Fibroblast of skin of back (primary cell): Measurements from ENCODE around the gene OMG.
"Not testable (repeated sequence)": the region's sequence is repeated elsewhere in the genome, so short reads cannot be mapped to it uniquely, and the experiment has no call there.

Source experiments
- DNase-seq: peaks from one replicate; pipeline ENCODE4 v3.0.0-alpha.2; 2013

OMG gene

GRCh38 chr17:31308372-31309334, 11.6 kb upstream of the OMG start:
- no peak for DNase-seq

- no peak for DNase-seq
These were observed 10.6 kb upstream of the OMG start for GRCh38 chr17:31307640-31308039.

GRCh38 chr17:31299624-31300023, 2.6 kb upstream of the OMG start:
- no peak for DNase-seq

GRCh38 chr17:31296142-31296541, 897 bp downstream of the OMG start:
- no peak for DNase-seq

- no peak for DNase-seq
These were observed 1.6 kb downstream of the OMG start for GRCh38 chr17:31295489-31295871.

GRCh38 chr17:31294820-31295488, 2.1 kb downstream of the OMG start:
- DNase-seq = no peak

GRCh38 chr17:31294231-31294630, 2.8 kb downstream of the OMG start:
- no peak for DNase-seq

- peak; percentile 44 for DNase-seq
These were observed 3.5 kb downstream of the OMG start for GRCh38 chr17:31293581-31293980.

GRCh38 chr17:31291820-31292219, 5.2 kb downstream of the OMG start:
- DNase-seq = peak; percentile 76

- no peak for DNase-seq
These were observed 7.2 kb downstream of the OMG start for GRCh38 chr17:31289790-31290189.

GRCh38 chr17:31287932-31288331, 9.1 kb downstream of the OMG start:
- not testable (repeated sequence) for DNase-seq

- DNase-seq = no peak
These were observed 10.5 kb downstream of the OMG start for GRCh38 chr17:31286587-31286986.

- DNase-seq = no peak
These were observed 13.2 kb downstream of the OMG start for GRCh38 chr17:31283841-31284240.

GRCh38 chr17:31281061-31281460, 16.0 kb downstream of the OMG start:
- no peak for DNase-seq

GRCh38 chr17:31279401-31279800, 17.6 kb downstream of the OMG start:
- no peak for DNase-seq

GRCh38 chr17:31275116-31275515, 21.9 kb downstream of the OMG start:
- no peak for DNase-seq

GRCh38 chr17:31274252-31274651, 22.8 kb downstream of the OMG start:
- DNase-seq = no peak

GRCh38 chr17:31273516-31273915, 23.5 kb downstream of the OMG start:
- no peak for DNase-seq

GRCh38 chr17:31272803-31273202, 24.2 kb downstream of the OMG start:
- no peak for DNase-seq

GRCh38 chr17:31272236-31272635, 24.8 kb downstream of the OMG start:
- no peak for DNase-seq

GRCh38 chr17:31269578-31269983, 27.5 kb downstream of the OMG start:
- DNase-seq = peak; percentile 99

- DNase-seq = no peak
These were observed 27.9 kb downstream of the OMG start for GRCh38 chr17:31269036-31269577.

GRCh38 chr17:31266042-31266441, 31.0 kb downstream of the OMG start:
- no peak for DNase-seq

GRCh38 chr17:31262923-31263322, 34.1 kb downstream of the OMG start:
- DNase-seq = not testable (repeated sequence)
